ENCODE results near the gene ADCYAP1R1.

The ADCYAP1R1 gene

GRCh38 chr7:31092606-31093005 is 40.5 kb downstream of the ADCYAP1R1 start:
- DNase-seq = no peak

DNA sequence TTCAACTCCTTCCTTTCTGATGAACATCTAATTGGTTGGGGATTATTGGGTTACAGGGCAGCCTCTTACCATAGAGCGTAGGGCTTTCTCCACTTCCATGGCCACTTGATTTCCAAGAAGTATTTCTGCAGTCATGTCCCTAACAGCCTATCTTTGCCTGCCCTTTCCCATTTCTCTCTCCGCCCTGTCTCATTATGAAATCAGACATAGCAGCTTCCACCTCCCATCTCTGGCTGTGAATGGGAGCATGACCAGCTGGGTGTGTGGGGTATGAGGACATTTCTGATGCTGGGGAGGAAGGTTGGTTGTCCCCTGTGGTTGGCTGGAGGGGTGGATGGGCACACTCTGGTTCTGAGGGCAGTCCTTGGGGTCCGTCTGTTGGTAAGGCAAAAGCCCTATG is 41.2 kb downstream of the ADCYAP1R1 start:
- DNase-seq = no peak

DNA sequence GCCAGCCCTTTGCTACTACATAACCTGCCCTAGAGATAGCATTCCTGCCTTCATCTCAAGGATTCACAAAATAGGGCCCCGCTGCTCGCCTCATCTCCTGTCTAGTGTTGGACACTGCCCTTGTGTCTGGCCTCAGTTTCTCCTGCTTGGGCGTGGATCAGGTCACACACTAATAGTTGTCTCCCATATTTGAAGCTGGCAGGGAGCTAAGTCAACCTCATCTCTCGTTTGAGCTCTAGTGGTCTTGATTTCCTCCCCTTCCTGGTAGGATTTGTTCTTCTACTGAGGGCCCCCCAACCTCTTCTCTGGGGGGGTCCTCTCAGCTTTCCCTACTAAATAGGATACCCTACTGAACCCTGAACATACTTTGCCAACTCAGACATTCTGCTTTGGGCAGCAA is 42.2 kb downstream of the ADCYAP1R1 start:
- no peak for DNase-seq

GRCh38 chr7:31095286-31096197 is 43.4 kb downstream of the ADCYAP1R1 start:
- DNase-seq = no peak

- no peak for DNase-seq
Observed at GRCh38 chr7:31096198-31096876, 44.2 kb downstream of the ADCYAP1R1 start.

GRCh38 chr7:31096877-31097258 is 44.8 kb downstream of the ADCYAP1R1 start:
- no peak for DNase-seq

GRCh38 chr7:31098642-31099360 is 46.7 kb downstream of the ADCYAP1R1 start:
- DNase-seq = no peak

DNA sequence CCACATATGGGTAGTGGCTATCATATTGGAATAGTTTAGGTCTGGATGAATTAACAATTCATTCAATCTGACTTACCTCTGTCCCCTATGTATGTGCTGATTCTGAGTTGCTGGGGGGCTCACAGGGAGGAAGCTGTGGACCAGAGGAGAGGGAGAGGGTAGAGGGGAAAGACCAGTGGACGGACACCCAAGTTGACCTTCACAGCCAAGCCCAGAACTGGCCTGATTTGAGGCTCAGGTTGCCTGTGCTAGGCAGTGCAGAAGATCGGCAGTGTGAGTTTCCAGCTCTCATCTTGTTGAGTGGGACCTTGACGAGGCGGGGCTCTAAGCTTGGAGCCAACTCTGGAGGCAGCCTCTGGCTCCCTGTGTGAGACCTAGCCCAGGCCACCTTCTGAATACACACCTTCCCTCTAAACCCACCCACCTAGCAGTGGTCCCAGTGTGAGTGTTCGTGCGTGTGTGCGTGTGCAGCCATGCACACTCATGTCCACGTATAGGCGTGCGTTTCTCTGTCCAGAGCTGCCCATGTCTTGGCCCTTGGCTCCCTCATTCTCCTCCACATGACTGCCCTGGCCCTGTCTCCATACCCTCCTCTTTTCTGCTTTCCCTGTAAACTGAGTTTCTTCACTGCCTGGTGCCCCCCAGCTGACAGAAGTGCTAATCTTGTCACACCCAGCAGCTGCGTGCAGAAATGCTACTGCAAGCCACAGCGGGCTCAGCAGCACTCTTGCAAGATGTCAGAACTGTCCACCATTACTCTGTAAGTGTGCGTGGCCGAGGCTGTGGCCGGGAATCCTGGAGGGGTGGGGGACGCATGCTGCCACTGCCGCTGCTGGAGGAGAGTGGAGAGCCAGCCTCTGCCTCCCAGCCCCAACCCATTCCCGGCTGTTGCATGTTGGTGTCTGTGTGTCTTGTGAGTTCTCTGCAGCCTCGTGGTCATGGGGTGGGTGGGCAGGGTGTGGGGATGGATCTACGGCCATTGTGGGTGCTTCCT is 47.6 kb downstream of the ADCYAP1R1 start:
- no peak for DNase-seq

GRCh38 chr7:31100445-31100844 is 48.3 kb downstream of the ADCYAP1R1 start:
- DNase-seq = no peak

GRCh38 chr7:31100871-31101270 is 48.8 kb downstream of the ADCYAP1R1 start:
- no peak for DNase-seq

DNA sequence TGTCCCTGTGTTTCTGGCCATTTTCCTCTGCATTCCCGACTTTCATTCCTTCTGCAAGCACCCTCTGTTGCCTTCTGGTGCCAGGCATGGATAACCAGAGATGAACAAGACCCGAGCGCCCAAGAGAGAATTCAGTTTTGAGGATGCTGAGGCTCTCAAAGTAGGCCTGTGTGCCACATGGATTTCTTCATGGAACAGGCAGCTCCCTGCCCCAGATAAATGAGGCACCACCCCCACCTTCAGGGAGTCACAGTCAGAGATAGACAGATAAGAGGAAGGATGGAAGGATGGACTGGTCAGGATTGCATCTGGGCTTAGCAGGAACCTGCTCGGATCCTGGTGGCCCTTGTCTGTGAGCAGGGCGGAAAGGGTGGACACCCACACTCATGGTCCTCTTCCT is 49.4 kb downstream of the ADCYAP1R1 start:
- DNase-seq = no peak

DNA sequence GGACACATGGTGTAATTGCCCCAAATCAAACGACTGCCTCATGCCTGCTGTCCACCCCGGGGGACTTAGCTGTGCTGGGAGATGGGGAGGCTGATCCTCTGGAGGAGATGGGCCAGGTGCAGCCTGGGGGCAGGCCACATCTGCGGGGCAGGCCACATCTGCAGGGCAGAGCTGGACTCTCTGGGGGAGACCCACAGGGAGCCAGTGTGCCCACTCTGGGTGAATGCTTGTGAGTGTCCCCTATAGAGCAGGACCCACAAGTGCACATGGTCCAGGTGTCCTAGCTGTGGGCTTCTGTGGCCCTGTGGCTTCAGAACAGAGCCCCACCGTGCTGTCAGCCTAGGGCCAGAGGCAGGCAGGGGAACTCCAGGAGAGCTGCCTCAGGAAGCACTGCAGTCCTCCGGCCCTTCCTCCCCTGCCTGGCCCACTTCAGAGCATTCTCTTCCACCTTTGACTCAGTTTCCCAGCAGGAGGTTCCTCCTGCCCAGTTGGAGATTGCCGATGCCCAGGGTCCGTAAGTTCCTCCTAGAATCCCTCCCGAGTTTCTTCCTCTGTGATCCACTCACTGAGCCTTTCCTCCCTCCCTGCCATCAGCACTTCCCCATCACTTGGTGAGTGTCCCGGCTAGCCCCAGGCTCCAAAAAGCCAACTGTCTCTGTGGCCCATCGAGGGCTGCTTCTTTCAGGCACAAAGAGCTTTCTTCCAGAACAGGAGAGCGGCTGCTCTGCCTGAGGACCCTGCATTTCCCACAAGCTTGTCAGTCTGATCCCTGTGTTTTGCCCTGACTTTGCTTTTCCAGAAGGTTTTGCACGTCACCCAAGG is 50.3 kb downstream of the ADCYAP1R1 start:
- no peak for DNase-seq

GRCh38 chr7:31102973-31103850 is 51.1 kb downstream of the ADCYAP1R1 start:
- no peak for DNase-seq

- no peak for DNase-seq
Observed at GRCh38 chr7:31104361-31105255, 52.5 kb downstream of the ADCYAP1R1 start.

DNA sequence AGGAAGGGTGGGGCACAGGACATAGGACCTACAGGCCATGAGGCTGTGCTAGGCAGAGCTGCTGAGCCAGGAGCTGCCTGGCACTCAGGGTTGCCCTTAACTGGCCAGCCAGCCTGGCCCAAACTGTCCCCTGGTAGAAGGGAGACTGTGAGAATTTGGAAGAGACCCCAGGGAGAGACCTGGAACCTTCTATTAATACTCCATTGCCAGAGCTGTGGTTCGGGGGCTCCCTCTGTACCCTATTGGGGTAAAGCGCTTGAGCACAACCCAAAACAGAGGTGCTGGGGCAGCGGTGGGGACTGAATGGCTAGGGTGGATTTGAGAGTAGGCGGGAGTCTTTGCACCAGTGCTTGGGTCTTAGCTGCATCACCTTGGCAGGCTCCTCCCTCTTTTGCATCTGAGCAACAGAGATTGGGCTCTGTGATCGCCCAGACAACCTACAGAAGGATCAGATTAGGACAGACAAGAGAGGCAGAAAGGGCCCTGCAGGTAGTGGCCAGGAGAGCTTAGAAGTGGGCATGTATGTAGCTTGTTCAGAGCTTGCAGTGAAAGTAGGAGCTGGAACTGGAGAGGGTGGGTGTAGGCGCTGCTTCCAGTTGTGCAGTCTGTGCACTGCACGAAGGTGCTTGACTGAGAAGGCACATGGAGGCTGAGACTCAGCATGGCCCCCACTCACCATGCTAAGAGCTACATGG is 53.3 kb downstream of the ADCYAP1R1 start:
- no peak for DNase-seq

GRCh38 chr7:31106303-31107105 is 54.4 kb downstream of the ADCYAP1R1 start:
- DNase-seq = no peak

Data from GF-D8 (cell line).